Loucy (cell line): ENCODE data around the gene TMEM94.
"Not testable (repeated sequence)": the region's sequence is repeated elsewhere in the genome, so short reads cannot be mapped to it uniquely, and the experiment has no call there.

Experiments
- H2AFZ ChIP-seq: fragments of 200-600 bp; sonication (generic); 2 replicates; pipeline ENCODE4 v1.6.0; 2016; ENCODE audit warnings: antibody characterized with exemption, mild to moderate bottlenecking, low read length, moderate library complexity
- H3F3A ChIP-seq: fragments of 200-600 bp; 2 replicates; pipeline ENCODE4 v1.6.0; 2016; ENCODE audit warnings: antibody characterized with exemption, low read depth, mild to moderate bottlenecking
- H3K27me3 ChIP-seq: fragments of 200-600 bp; sonication (generic); 2 replicates; pipeline ENCODE4 v1.6.1; 2014; ENCODE audit warnings: low read length, mild to moderate bottlenecking; ENCODE audit not compliant: insufficient read depth, poor library complexity, severe bottlenecking
- H3K36me3 ChIP-seq: fragments of 200-600 bp; sonication (generic); 2 replicates; pipeline ENCODE4 v1.6.1; 2016; ENCODE audit warnings: low read length; ENCODE audit not compliant: insufficient read depth
- H3K4me1 ChIP-seq: fragments of 200-600 bp; sonication (generic); 2 replicates; pipeline ENCODE4 v1.5.1; 2014; ENCODE audit warnings: low read length, mild to moderate bottlenecking; ENCODE audit not compliant: insufficient read depth, poor library complexity, severe bottlenecking
- H3K4me2 ChIP-seq: fragments of 200-600 bp; sonication (generic); 2 replicates; pipeline ENCODE4 v1.6.0; 2014; ENCODE audit warnings: antibody characterized with exemption, low read length, low read depth, mild to moderate bottlenecking; ENCODE audit not compliant: poor library complexity, severe bottlenecking
- H3K4me3 ChIP-seq: fragments of 200-600 bp; sonication (generic); 2 replicates; pipeline ENCODE4 v1.5.1; 2014; ENCODE audit warnings: low read length, mild to moderate bottlenecking, mixed read lengths; ENCODE audit not compliant: poor library complexity, severe bottlenecking
- H3K79me2 ChIP-seq: fragments of 200-600 bp; sonication (generic); 2 replicates; pipeline ENCODE4 v1.6.1; 2014; ENCODE audit warnings: low read length; ENCODE audit not compliant: insufficient read depth
- H3K9ac ChIP-seq: fragments of 200-600 bp; sonication (generic); 2 replicates; pipeline ENCODE4 v1.6.0; 2014; ENCODE audit warnings: mild to moderate bottlenecking, low read depth, low read length, moderate library complexity; ENCODE audit not compliant: poor library complexity, severe bottlenecking
- H3K9me2 ChIP-seq: fragments of 200-600 bp; sonication (generic); replicated peaks from 2 replicates; pipeline ENCODE4 v1.6.1; 2016; ENCODE audit warnings: low read depth, low read length, mixed read lengths
- H3K9me3 ChIP-seq: fragments of 200-600 bp; sonication (generic); 2 replicates; pipeline ENCODE4 v1.6.1; 2014; ENCODE audit warnings: mild to moderate bottlenecking, antibody characterized with exemption, low read length, low read depth; ENCODE audit not compliant: insufficient read depth
- H4K20me1 ChIP-seq: fragments of 200-600 bp; sonication (generic); 2 replicates; pipeline ENCODE4 v1.6.0; 2014; ENCODE audit warnings: antibody characterized with exemption, low read length, mild to moderate bottlenecking; ENCODE audit not compliant: insufficient read depth, poor library complexity, severe bottlenecking
- EZH2phosphoT487 ChIP-seq: fragments of 200-600 bp; IDR thresholded peaks from 2 replicates; pipeline ENCODE4 v1.6.1; 2018; ENCODE audit warnings: antibody characterized with exemption, mild to moderate bottlenecking, moderate library complexity, borderline replicate concordance
- TF ChIP-seq, protein P1 (sequence below): fragments of 200-600 bp; sonication (generic); conservative IDR thresholded peaks from 2 replicates; pipeline ENCODE4 v1.5.1; 2014; ENCODE audit warnings: mild to moderate bottlenecking, antibody characterized with exemption, low read length

Gene TMEM94

GRCh38 chr17:75428543-75429469, 27.6 kb upstream of the TMEM94 start:
- no peak overlapping the region for H2AFZ ChIP-seq
- no peak overlapping the region for H3K4me2 ChIP-seq
- peaks cover 9% of the 10 kb centered on the region for H3K27me3 ChIP-seq
- H3K9me2 ChIP-seq: no peaks in the 10 kb centered on the region
- TF ChIP-seq, protein P1, sequence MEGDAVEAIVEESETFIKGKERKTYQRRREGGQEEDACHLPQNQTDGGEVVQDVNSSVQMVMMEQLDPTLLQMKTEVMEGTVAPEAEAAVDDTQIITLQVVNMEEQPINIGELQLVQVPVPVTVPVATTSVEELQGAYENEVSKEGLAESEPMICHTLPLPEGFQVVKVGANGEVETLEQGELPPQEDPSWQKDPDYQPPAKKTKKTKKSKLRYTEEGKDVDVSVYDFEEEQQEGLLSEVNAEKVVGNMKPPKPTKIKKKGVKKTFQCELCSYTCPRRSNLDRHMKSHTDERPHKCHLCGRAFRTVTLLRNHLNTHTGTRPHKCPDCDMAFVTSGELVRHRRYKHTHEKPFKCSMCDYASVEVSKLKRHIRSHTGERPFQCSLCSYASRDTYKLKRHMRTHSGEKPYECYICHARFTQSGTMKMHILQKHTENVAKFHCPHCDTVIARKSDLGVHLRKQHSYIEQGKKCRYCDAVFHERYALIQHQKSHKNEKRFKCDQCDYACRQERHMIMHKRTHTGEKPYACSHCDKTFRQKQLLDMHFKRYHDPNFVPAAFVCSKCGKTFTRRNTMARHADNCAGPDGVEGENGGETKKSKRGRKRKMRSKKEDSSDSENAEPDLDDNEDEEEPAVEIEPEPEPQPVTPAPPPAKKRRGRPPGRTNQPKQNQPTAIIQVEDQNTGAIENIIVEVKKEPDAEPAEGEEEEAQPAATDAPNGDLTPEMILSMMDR: no peak
- no peaks in the 10 kb centered on the region for H3K36me3 ChIP-seq
- no peaks in the 10 kb centered on the region for H3F3A ChIP-seq
- H3K79me2 ChIP-seq: no peaks in the 10 kb centered on the region
- H3K4me1 ChIP-seq: peaks cover 8% of the 10 kb centered on the region
- no peak overlapping the region for H3K9ac ChIP-seq
- H3K9me3 ChIP-seq: no peaks in the 10 kb centered on the region
- no peaks in the 10 kb centered on the region for H4K20me1 ChIP-seq
- H3K4me3 ChIP-seq: no peak overlapping the region

GRCh38 chr17:75430159-75430974, 26.1 kb upstream of the TMEM94 start:
- Histone ChIP-seq H3K27me3 (peaks cover 17% of the 10 kb centered on the region), H3K36me3 (no peaks in the 10 kb centered on the region), H3K9me3 (no peaks in the 10 kb centered on the region), H3K9me2 (no peaks in the 10 kb centered on the region), H3K9ac (no peak overlapping the region), H3K4me1 (peaks cover 8% of the 10 kb centered on the region), H4K20me1 (no peaks in the 10 kb centered on the region), H3K4me3 (no peak overlapping the region), H3K4me2 (no peak overlapping the region), H2AFZ (no peak overlapping the region), H3K79me2 (no peaks in the 10 kb centered on the region), H3F3A (no peaks in the 10 kb centered on the region)
- TF ChIP-seq EZH2phosphoT487: no peak
- TF ChIP-seq, protein P1: no peak

- TF ChIP-seq EZH2phosphoT487: no peak
- TF ChIP-seq, protein P1: no peak
- Histone ChIP-seq H3F3A (no peaks in the 10 kb centered on the region), H3K4me3 (no peak overlapping the region), H3K79me2 (no peaks in the 10 kb centered on the region), H3K9me3 (no peaks in the 10 kb centered on the region), H2AFZ (no peak overlapping the region), H3K27me3 (peaks cover 17% of the 10 kb centered on the region), H3K4me1 (no peaks in the 10 kb centered on the region), H4K20me1 (no peaks in the 10 kb centered on the region), H3K9me2 (no peaks in the 10 kb centered on the region), H3K36me3 (no peaks in the 10 kb centered on the region), H3K4me2 (no peak overlapping the region), H3K9ac (no peak overlapping the region)
Observed at GRCh38 chr17:75433218-75433783, 23.1 kb upstream of the TMEM94 start.

DNA sequence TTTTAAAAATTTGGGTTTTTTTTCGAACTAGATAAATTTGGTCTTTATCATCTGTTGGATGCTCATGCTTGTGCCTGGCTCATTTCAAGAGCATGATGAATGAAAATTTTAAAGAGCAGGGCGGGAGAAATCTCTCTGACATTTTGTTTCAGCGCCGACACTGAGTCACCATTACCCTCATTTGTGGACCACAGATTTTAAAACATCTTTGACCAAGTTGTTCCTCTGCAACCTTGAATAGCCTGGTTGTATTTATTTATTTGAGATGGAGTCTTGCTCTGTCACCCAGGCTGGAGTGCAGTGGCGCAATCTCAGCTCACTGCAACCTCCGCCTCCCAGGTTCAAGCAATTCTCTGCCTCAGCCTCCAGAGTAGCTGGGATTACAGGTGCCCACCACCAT, 22.0 kb upstream of the TMEM94 start:
- not testable (repeated sequence) for H3K4me1 ChIP-seq, H3K4me3 ChIP-seq, H3K9ac ChIP-seq, H3K9me2 ChIP-seq, H2AFZ ChIP-seq, H3F3A ChIP-seq, H4K20me1 ChIP-seq, H3K36me3 ChIP-seq, H3K9me3 ChIP-seq, H3K79me2 ChIP-seq, H3K4me2 ChIP-seq
- peaks cover 17% of the 10 kb centered on the region for H3K27me3 ChIP-seq

DNA sequence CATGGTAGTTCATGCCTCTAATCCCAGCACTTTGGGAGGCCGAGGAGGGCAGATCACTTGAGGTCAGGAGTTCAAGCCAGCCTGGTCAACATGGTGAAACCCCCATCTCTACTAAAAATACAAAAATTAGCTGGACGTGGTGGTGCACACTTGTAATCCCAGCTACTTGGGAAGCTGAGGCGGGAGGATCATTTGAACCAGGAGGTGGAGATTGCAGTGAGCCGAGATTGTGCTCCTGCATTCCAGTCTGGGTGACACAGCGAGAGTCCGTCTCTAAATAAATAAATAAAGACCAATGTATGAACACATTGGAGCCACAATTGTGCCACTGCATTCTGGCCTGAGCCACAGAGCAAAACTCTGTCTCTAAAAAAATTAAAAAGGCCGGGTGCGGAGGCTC, 19.0 kb upstream of the TMEM94 start:
- peaks cover 11% of the 10 kb centered on the region for H3K27me3 ChIP-seq
- not testable (repeated sequence) for H3K79me2 ChIP-seq, H3K9ac ChIP-seq, H3K4me2 ChIP-seq, H3K36me3 ChIP-seq, H2AFZ ChIP-seq, H3F3A ChIP-seq, H3K9me3 ChIP-seq, H4K20me1 ChIP-seq, H3K9me2 ChIP-seq, H3K4me1 ChIP-seq, H3K4me3 ChIP-seq
